Astrocyte (in vitro differentiated cells and primary cell): ENCODE measurements around the gene TFAP2A. TPM values are rescaled to one million over a fixed set of nuclear protein-coding genes. Genes with fewer than 3 reads are reported as not detected.

ENCODE experiments used
- DNase-seq: peaks from one replicate; pipeline ENCODE4 v3.0.0-alpha.2; 2010; ENCODE audit warnings: low read depth
- FAIRE-seq: peaks from 2 replicates; lab custom pipeline; 2011; peaks lifted over from hg19 to GRCh38; lab: Jason Lieb, UNC
- H2AFZ ChIP-seq: 2 replicates; pipeline ENCODE4 v1.6.0; 2012; ENCODE audit warnings: low read depth, low read length, inconsistent platforms
- H3K27ac ChIP-seq: 2 replicates; pipeline ENCODE4 v1.5.1; 2011; ENCODE audit warnings: low read depth, low read length, inconsistent platforms
- H3K27me3 ChIP-seq: 2 replicates; pipeline ENCODE4 v1.6.0; 2011; ENCODE audit warnings: low read length, inconsistent platforms; ENCODE audit not compliant: insufficient read depth
- H3K36me3 ChIP-seq: 2 replicates; pipeline ENCODE4 v1.5.1; 2011; ENCODE audit warnings: low read length, inconsistent platforms; ENCODE audit not compliant: insufficient read depth
- H3K4me1 ChIP-seq: 2 replicates; pipeline ENCODE4 v1.5.1; 2011; ENCODE audit warnings: low read length, inconsistent platforms; ENCODE audit not compliant: insufficient read depth
- H3K4me2 ChIP-seq: 2 replicates; pipeline ENCODE4 v1.6.0; 2012; ENCODE audit warnings: low read length, inconsistent platforms
- H3K4me3 ChIP-seq: 2 replicates; pipeline ENCODE4 v1.5.1; 2011; ENCODE audit warnings: low read depth, mild to moderate bottlenecking, low read length, inconsistent platforms; ENCODE audit not compliant: insufficient read depth
- H3K79me2 ChIP-seq: 2 replicates; pipeline ENCODE4 v1.6.0; 2012; ENCODE audit warnings: mild to moderate bottlenecking, low read length, inconsistent platforms; ENCODE audit not compliant: insufficient read depth
- H3K9ac ChIP-seq: 2 replicates; pipeline ENCODE4 v1.6.0; 2012; ENCODE audit warnings: mild to moderate bottlenecking, low read length, inconsistent platforms
- H3K9me3 ChIP-seq: 2 replicates; pipeline ENCODE4 v1.5.1; 2012; ENCODE audit warnings: low read depth, mild to moderate bottlenecking, low read length, inconsistent platforms; ENCODE audit not compliant: insufficient read depth
- H4K20me1 ChIP-seq: 2 replicates; pipeline ENCODE4 v1.6.0; 2012; ENCODE audit warnings: low read length, inconsistent platforms; ENCODE audit not compliant: insufficient read depth
- H3K27ac Mint-ChIP-seq: one replicate; pipeline ENCODE4 v1.8.0; 2021; ENCODE audit warnings: mild to moderate bottlenecking, mixed read lengths; ENCODE audit not compliant: unreplicated experiment
- H3K27me3 Mint-ChIP-seq: one replicate; pipeline ENCODE4 v1.8.0; 2021; ENCODE audit warnings: low read depth, mixed read lengths; ENCODE audit not compliant: unreplicated experiment
- H3K36me3 Mint-ChIP-seq: one replicate; pipeline ENCODE4 v1.8.0; 2021; ENCODE audit warnings: low read depth, mixed read lengths; ENCODE audit not compliant: unreplicated experiment
- H3K4me1 Mint-ChIP-seq: one replicate; pipeline ENCODE4 v1.8.0; 2021; ENCODE audit warnings: low read depth, mixed read lengths; ENCODE audit not compliant: unreplicated experiment
- H3K4me3 Mint-ChIP-seq: one replicate; pipeline ENCODE4 v1.8.0; 2021; ENCODE audit warnings: mild to moderate bottlenecking, moderate library complexity, mixed read lengths; ENCODE audit not compliant: unreplicated experiment
- H3K9me3 Mint-ChIP-seq: one replicate; pipeline ENCODE4 v1.8.0; 2021; ENCODE audit warnings: mild to moderate bottlenecking, mixed read lengths; ENCODE audit not compliant: unreplicated experiment
- EZH2 ChIP-seq: IDR thresholded peaks from 2 replicates; pipeline ENCODE4 v1.6.1; 2012; ENCODE audit warnings: mild to moderate bottlenecking, low read length, inconsistent platforms; ENCODE audit not compliant: insufficient read depth
- total RNA-seq: library from RNA; stranded (reverse); gene quantifications from 2 replicates; pipeline ENCODE4 v1.2.1, GENCODE V29; 2021
- TF ChIP-seq, protein P1 (sequence below): IDR thresholded peaks from 2 replicates; pipeline ENCODE4 v1.5.1; 2011; ENCODE audit warnings: low read depth, mild to moderate bottlenecking, inconsistent platforms, low read length, moderate library complexity; ENCODE audit not compliant: insufficient read depth

Gene TFAP2A
- total RNA-seq, 1 donor from 2014 or later = 6.6 TPM

GRCh38 chr6:10420546-10421157 lies 5.8 kb upstream of the TFAP2A start:
- H3K4me2 ChIP-seq = no peak overlapping the region
- peaks cover 98% of the 10 kb centered on the region for H3K27me3 ChIP-seq
- TF ChIP-seq, protein P1, sequence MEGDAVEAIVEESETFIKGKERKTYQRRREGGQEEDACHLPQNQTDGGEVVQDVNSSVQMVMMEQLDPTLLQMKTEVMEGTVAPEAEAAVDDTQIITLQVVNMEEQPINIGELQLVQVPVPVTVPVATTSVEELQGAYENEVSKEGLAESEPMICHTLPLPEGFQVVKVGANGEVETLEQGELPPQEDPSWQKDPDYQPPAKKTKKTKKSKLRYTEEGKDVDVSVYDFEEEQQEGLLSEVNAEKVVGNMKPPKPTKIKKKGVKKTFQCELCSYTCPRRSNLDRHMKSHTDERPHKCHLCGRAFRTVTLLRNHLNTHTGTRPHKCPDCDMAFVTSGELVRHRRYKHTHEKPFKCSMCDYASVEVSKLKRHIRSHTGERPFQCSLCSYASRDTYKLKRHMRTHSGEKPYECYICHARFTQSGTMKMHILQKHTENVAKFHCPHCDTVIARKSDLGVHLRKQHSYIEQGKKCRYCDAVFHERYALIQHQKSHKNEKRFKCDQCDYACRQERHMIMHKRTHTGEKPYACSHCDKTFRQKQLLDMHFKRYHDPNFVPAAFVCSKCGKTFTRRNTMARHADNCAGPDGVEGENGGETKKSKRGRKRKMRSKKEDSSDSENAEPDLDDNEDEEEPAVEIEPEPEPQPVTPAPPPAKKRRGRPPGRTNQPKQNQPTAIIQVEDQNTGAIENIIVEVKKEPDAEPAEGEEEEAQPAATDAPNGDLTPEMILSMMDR = no peak
- no peak for TF ChIP-seq EZH2
- Mint-ChIP-seq H3K27me3 (peaks cover 92% of the 10 kb centered on the region), H3K36me3 (no peaks in the 10 kb centered on the region), H3K27ac (no peak overlapping the region), H3K4me1 (peaks cover 3% of the 10 kb centered on the region), H3K4me3 (no peak overlapping the region), H3K9me3 (peaks cover 25% of the 10 kb centered on the region)
- H3K27ac ChIP-seq = no peak overlapping the region
- H3K4me3 ChIP-seq = no peak overlapping the region
- peaks cover 16% of the 10 kb centered on the region for H4K20me1 ChIP-seq
- FAIRE-seq = no peak
- H3K9ac ChIP-seq = no peak overlapping the region
- DNase-seq = no peak
- H3K4me1 ChIP-seq = peaks cover 7% of the 10 kb centered on the region
- no peaks in the 10 kb centered on the region for H3K36me3 ChIP-seq
- H3K9me3 ChIP-seq = peaks cover 4% of the 10 kb centered on the region
- no peaks in the 10 kb centered on the region for H3K79me2 ChIP-seq
- H2AFZ ChIP-seq = no peak overlapping the region

GRCh38 chr6:10419749-10420545 lies 5.1 kb upstream of the TFAP2A start:
- Histone ChIP-seq H4K20me1 (peaks cover 18% of the 10 kb centered on the region), H3K4me2 (peak overlapping the region; percentile 58), H3K4me3 (no peak overlapping the region), H3K4me1 (peaks cover 11% of the 10 kb centered on the region), H3K27me3 (peaks cover 98% of the 10 kb centered on the region), H3K79me2 (no peaks in the 10 kb centered on the region), H2AFZ (no peak overlapping the region), H3K27ac (no peak overlapping the region), H3K9ac (no peak overlapping the region), H3K9me3 (peaks cover 4% of the 10 kb centered on the region), H3K36me3 (no peaks in the 10 kb centered on the region)
- H3K4me3 Mint-ChIP-seq = peak overlapping the region; percentile 12
- no peak for FAIRE-seq
- TF ChIP-seq, protein P1 = no peak
- peak; percentile 34 for TF ChIP-seq EZH2
- H3K36me3 Mint-ChIP-seq = no peaks in the 10 kb centered on the region
- peaks cover 6% of the 10 kb centered on the region for H3K4me1 Mint-ChIP-seq
- peak overlapping the region; percentile 59 for H3K27ac Mint-ChIP-seq
- H3K27me3 Mint-ChIP-seq = peaks cover 92% of the 10 kb centered on the region
- H3K9me3 Mint-ChIP-seq = peaks cover 31% of the 10 kb centered on the region
- no peak for DNase-seq
